RWPE1 (cell line): ENCODE measurements around the gene ATL1.

Experiments
- CTCF ChIA-PET: fragments of 350-600 bp; sonication (Branson Sonifier 250); formaldehyde crosslinking; extraction: SDS; loops from one replicate; lab custom pipeline; 2021; lab: Yijun Ruan, JAX
- POLR2A ChIA-PET: fragments of 400-600 bp; formaldehyde crosslinking; extraction: SDS; loops from one replicate; lab custom pipeline; 2020; ENCODE audit warnings: antibody characterized with exemption; ENCODE audit not compliant: low non-redundant PET; lab: Yijun Ruan, JAX
- DNase-seq: peaks from one replicate; pipeline ENCODE4 v3.0.0; 2012; ENCODE audit warnings: low spot score
- H3K27ac ChIP-seq: fragments of 450-650 bp; 2 replicates; pipeline ENCODE4 v1.5.1; 2017
- CTCF ChIP-seq: fragments of 450-650 bp; conservative IDR thresholded peaks from 2 replicates; pipeline ENCODE4 v1.5.1; 2017; ENCODE audit warnings: low read depth, mild to moderate bottlenecking

ATL1 gene

GRCh38 chr14:50677527-50678063 lies 117.7 kb downstream of the ATL1 start:
- DNase-seq, result peak; percentile 80
- CTCF ChIA-PET, result no interaction called here
- no peak for TF ChIP-seq CTCF
- H3K27ac ChIP-seq, result no peak overlapping the region; the same call in 1 of the 2 replicates
- POLR2A ChIA-PET, result interaction anchor here (1.4 kb wide), 1 partner anchor 9 kb away, joined by 3 read pairs; the partner anchor contains the start of gene SAV1

- POLR2A ChIA-PET, result interaction anchor here (1.4 kb wide), 1 partner anchor 10 kb away, joined by 3 read pairs; the partner anchor contains the start of gene SAV1
- CTCF ChIA-PET, result interaction anchor here (1.0 kb wide), 1 partner anchor 37 kb away, joined by 3 read pairs; no protein-coding TSS in a partner anchor
- no peak for DNase-seq
- H3K27ac ChIP-seq, result peak overlapping the region; percentile 69
- no peak for TF ChIP-seq CTCF
These were observed 118.2 kb downstream of the ATL1 start for GRCh38 chr14:50678163-50678562.

- POLR2A ChIA-PET, result no interaction called here
- no peak overlapping the region for H3K27ac ChIP-seq
- no peak for DNase-seq
- CTCF ChIA-PET, result no interaction called here
- TF ChIP-seq CTCF, result no peak
These were observed 119.7 kb downstream of the ATL1 start for GRCh38 chr14:50679674-50680073.
